Stimulated activated CD4-positive, alpha-beta T cell treated with anti-CD3 and anti-CD28 coated beads, TNF-alpha, amount 100 ng/mL, for 4 hours (primary cell): ENCODE measurements around the gene RNF157.
A peak's percentile ranks its signal among the peaks of the same experiment; 100 is the strongest.

Source experiments
- DNase-seq, 3 experiments: peaks; one replicate each; pipeline ENCODE4 v3.0.0-alpha.2; 2020; ENCODE audit warnings: low read depth in 3 of 3

Gene RNF157

DNA sequence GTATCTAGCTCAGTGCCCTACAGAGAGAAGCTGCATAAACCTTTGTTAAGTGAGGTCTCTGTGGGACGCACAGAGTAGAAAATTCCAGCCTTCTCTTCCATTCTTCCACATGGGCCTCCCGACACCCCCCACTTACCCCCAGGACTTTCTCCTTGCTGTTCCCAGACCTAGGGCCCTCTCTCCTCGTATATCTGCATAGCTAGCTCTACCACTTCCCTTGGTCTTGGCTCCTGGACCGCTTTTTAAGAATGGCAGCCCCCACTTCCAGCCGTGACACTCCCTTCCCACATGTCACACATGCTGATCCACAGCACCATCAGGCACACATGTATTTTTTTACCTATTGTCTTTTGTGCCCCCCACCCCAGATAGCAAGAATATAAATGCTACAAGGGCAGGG lies 82.5 kb downstream of the RNF157 start:
- DNase-seq = no peak

DNA sequence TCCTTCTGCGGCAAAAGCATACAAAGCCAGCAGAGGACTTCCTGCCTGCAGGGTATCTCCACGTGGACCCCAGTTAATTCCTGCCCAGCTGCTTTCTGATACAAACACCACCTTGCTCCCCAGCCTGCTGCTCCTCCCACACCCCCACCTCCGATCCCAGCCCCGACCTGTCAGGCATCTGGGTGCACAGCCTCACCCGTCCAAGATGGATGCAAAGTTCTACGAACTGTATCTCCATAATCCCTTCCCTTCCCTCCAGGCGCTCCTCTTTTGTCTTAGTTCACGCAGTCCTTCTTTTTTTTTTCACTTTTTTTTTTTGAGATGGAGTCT lies 83.7 kb downstream of the RNF157 start:
- no peak for DNase-seq

DNA sequence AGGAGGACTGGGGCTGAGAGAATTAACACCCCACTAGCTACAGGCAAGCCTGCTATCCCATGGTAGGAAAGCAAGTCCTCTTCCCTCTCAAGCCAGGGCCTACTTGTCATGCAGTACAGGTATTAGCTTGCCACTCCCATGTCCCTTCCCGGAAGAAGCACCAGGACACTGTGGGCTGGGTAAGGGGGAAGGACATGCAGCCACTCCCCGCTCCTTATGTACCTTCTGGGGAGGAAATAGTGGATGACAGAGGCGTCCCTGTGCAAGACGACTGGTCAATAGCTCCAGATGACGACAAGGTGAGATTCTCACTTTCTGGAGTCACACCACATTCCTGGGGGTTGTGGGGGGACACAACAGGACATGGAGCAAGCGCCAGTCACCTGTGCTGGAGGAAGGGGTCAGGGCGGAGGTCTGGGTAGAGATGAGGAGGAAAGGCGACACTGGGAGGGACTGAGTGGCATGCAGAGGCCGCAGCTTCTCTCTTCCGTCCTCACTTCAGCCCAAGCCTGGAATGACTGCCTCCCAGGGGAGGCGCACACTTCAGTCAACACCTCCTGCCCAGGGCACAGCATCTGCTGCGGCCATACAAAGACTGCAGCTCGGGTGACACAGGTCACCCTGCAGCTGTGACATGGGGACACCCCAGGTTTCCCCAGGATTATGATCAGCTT lies 84.2 kb downstream of the RNF157 start:
- DNase-seq = no peak

DNA sequence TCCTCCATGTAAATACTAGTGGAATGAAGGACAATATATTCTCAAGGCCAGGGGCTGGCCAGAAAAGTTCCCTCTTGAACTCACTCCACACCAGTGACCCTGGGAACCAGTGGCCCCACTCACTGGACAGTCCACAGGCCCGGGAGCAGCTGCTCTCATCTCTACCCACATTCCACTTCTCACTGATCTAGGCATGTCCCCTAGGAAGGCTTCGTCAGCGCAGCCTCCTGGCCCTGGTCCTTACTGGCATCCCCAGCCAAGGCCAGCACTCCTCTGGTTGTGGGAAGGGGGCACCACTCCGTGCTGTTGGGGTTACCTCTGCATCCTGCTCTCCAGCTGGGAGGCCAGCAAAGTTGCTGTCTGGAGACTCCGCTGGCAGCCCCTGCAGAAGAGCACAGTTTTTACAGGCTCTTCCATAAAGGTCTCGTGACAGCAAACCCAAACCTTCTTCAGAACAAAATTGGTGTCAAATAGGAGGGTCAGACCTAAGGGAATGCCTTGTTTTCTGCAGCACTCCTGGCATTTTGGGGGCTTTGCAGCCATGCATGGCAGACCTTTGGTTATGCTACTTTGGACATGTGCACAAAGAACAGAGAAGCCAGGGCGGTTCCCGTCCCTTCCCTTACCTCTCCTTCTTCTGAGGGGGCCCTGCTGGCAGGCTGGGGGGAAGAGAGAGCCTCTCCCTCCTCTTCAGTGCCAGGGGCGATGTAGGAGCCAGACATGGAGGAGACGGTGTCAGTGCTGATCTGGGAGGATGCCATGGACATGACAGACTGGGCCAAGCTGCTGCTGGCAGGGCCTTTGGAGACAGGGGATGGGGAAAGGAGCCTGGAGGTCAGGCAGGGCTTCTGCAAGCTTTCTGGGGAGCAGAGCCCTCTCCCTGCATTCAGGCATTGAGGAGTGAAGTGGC lies 85.1 kb downstream of the RNF157 start:
- no peak for DNase-seq

DNA sequence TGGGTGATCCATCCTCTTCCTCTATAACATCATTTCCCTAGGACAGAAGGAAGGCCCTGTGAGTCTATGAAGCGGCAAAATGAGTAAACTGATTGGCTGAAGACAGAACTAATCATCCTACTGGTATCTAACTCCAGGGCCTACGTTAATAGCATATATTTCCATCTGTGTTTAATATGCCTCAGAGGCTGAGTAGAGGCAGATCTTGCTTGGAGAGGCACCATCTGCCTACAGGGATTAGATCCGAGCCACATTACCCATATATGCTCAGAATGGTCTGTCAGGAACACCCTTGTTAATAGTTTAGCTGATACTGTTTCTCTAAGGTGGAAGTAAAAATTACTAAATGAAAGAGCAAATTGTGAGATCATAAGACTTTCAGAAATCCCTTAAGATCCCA lies 86.0 kb downstream of the RNF157 start:
- DNase-seq = no peak

GRCh38 chr17:76153640-76154039 lies 86.7 kb downstream of the RNF157 start:
- no peak for DNase-seq

- no peak for DNase-seq
These were observed 87.1 kb downstream of the RNF157 start for GRCh38 chr17:76153202-76153601.

- DNase-seq = no peak
These were observed 87.7 kb downstream of the RNF157 start for GRCh38 chr17:76152591-76152990.

DNA sequence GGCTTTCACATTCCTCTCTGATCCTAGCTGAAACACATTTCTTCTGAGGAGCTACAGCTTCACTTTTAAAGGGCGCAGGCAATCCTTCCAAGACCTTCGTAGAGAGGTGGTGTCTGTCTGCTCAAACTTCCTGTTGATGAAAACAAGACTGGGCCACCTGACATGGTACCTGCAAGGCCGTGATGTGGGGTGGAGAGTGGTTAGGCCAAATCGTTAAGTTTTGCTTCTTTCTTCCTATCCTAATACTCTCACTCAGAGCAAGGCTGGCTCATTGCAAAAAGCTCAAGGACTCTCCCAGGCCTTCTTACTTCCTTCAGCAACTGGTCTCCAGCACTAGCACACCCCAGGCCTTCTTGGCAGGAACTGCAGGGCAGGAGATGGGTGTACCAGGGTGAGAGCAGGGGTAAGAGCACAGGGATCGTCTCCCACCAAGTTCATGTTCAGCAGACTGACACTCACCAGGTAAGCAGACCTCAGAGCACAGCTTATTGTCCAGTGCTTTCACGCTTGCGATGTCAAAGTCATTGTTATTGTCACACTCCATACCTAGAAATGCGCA lies 88.3 kb downstream of the RNF157 start:
- DNase-seq = no peak

DNA sequence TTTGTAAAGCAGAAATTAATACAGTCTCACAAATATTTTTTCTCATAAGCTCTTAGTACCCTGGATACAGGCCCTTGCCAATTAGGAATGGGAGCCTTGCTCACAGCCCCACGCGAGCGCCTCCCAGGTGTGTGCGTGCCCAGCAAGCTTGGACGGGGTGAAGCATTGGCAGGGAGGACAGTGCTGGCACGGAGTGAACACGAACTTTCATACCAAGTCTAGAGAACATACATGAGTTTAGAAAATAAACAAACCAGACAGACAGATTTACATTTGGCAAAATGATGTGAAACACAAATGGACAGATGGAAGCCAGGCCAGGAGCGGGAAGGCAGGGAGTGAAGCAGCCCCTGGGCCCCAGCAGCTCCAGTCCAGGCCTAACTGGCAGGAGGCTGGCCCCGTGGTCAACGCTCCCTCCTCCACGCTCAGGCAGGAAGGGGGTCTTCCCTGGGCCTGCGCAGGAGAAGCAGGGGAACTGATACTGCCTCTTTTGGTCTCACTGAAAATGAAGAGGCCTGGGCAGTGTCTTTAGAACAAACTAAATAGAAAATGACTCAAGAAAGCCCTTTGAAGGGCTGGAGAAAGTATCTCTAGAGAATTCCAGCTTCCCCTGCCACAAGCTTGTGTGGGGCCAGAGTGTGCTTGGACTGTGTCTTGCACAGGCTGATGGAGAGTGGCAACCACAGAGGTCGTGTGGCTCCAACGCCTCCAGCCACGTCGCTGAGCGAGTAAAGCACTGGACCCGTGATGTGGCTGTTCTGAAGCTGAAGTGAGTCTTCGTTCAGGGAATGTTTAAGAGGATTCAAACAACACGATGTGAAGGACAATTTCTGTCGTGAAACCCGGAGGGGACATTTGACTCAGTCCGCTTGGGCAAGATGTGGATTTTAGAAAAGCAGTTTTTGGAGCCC lies 89.3 kb downstream of the RNF157 start:
- no peak for DNase-seq

GRCh38 chr17:76149214-76149613 lies 91.1 kb downstream of the RNF157 start:
- no peak for DNase-seq

GRCh38 chr17:76148015-76148326 lies 92.3 kb downstream of the RNF157 start:
- DNase-seq = no peak

GRCh38 chr17:76147211-76148014 lies 92.9 kb downstream of the RNF157 start:
- no peak for DNase-seq

DNA sequence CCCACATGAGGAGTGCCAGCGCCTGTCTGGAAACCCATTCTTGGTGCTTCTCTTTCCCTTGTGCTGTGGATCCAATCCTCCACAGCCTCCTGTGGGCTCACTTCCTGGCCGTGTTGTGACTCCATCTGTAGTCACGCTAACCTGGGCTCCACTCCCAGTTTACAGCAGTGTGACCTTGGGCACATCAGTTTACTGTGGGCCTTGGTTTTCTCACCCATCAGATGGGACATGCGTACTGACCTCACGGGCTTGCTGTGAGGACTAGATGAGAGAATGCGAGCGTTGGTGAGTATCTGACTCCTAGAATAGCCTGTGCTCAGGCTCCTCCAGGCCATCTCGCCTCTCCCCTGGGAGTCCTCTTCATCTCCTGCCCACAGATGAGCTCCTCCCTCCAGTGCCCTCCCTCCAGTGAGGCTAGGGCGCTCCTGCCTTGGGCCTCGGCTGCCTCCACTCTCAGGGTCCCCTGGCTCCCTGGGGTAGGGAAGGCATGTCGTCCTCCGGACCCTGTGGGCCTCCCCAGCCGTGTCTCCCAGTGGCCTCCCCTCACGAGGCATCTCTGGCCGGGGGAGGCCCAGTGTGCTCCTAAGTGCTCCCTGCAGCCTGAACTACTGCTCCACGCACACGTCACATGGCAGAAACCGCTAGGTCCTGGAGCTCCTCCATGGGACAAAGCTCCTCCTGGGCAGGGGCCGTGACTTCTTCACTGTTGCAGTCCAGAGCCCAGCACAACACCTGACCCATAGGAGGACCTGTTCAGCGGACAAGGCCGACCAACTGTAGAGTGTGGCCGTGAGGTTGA lies 94.0 kb downstream of the RNF157 start:
- no peak for DNase-seq

DNA sequence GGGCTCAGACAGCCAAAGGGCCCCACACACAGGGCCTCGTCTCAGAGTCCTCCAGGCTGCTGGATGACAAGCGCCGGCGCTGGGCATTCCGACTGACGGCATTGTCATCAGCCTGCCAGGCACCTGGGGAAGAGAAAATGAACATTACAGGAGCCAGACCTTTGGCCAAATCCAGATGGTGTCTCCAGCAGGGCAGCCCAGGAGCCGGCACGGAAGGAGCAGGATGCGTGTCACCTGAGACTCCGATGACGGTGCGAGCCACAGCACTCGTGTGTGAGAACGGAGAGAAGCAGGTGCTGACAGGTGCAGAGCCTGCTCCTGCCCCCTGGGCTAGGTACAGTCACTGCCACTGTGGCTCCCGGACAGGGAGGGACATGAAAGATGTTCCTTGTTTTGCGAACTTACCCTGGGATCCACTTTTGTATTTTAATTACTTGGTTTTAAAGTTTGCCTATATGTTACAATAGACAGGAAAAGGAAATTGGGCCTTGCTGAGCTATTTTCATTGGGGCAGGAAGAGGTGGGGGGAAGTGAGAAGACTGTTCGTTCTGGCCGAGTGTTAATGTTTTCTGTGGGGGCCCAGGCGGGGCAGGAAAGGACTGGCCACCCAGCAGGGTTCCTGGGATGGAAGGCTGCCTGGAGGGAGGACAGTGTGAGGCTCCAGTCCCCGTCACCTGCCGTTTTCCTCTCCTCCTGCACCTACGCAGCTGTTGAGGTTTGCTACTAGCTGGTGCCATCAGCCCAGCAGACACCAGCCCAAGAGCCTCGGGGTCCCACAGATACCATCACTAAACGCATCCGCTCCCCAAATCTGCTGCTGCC lies 94.9 kb downstream of the RNF157 start:
- peak in 1 of 3 experiments; percentile 30 for DNase-seq

DNA sequence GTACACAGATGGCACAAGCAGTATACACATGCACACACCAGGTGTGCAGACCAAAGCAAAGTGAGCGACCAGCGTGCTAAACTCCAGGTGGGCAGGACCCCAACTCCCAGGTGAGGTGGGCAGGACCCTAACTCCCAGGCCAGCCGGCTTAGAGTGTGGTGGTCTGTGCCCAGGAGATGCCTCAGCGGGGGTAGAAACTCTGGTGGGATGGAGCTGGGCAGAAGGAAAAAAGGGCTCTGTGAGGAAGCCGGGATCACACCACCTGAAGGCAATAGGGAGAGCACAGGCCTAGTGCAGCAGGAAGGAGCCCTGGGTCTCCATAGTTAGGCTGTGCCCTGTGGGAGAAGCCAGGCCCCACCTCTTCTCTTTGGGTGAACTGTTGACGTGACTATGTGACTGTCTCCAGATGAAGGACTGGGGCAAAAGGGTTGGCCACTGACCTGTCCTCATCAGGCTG lies 97.7 kb downstream of the RNF157 start:
- no peak for DNase-seq

DNA sequence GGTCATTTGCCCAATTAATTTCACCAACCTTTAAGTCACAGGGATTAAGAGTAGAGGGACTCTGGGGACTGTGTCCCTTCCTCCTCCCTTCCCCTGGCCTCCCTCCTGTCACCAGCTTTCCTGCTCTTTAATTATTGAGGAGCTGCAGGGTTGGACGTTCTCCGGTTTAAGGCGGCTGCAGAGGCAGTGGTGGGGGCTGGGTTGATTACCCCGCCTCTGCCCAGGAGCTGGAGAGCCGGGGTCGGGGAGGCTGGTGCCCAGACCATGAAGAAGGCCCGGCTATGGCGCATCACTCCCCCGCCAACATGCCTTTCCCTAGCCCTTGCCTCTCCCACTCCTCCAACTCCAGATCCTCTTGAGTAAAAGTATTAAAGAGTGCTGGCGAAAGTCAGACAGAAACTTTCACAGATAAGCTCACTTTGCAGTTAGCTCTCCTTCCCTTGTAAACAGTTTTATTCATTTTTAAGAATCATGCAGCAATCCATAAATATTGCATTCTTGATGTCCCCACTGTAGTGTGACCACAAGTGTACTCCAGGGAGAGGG lies 98.2 kb downstream of the RNF157 start:
- DNase-seq = no peak

DNA sequence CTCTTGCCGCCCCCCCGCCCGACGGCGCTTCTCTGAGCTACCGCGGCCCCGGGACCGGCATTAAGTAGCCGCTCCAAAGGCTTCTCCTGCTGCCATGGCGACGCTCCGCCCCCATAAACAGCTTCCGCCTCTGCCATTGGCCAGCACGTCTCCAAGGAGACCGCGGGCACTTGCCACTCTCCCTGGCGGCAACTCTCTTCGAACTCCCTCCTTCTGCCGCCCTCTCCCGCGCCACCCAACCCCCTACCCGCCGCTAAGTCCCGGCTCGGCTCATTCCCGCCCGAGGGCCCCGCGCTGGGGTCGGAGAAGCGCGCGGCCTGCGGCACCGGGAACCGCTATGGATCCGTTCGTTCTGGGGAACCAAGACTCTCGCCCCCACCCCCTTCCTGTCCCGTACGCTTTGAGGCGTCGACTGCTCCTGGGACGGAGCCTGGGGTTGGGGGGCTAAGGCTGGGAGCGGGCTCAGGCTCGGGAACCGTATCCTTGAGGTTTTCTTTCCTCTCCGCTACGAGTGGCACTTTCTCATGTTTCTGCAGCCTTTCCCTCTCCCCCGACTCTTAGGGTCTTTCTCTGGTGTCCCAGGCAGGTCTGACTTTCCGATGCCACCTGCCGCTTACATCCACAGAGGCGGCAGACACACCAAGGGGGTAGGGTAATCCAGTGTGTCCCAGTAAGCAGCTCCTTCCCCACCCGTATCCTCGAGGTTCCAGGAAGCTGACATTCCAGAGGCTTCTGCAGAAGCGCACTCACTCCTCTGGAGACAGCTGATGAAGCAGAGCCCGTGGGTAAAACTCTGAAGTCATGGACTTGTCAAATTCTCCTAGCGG lies 98.9 kb downstream of the RNF157 start, which contains the start of gene FOXJ1:
FOXJ1 (minus strand) TSS at position 34 of the 827 bp plus-strand sequence. CDS start 850 bp downstream, outside the sequence.
- DNase-seq = peak; percentile 78 to 83 (median 82)
